ENCODE data around the gene TNS1.

- TF ChIP-seq CTCF (IDR thresholded peaks at IDR 0.05 in 2 of 3, conservative IDR thresholded peaks at IDR 0.05 in 1 of 3; ENCODE audit: insufficient read depth in 2 of 3, low read depth in 1 of 3, low read length in 3 of 3) (no peak), TAF1 (IDR thresholded peaks at IDR 0.05; ENCODE audit: control insufficient read depth, extremely low read depth, insufficient read depth, low read length, severe bottlenecking) (no peak), CBX8 (IDR thresholded peaks at IDR 0.05; ENCODE audit: borderline replicate concordance, extremely low read depth, low read depth, low read length, poor library complexity, severe bottlenecking) (no peak), ERF (CRISPR knock-in tag; IDR thresholded peaks at IDR 0.05) (no peak), CTBP1 (IDR thresholded peaks at IDR 0.05; ENCODE audit: borderline replicate concordance) (no peak), HNRNPUL1 (IDR thresholded peaks at IDR 0.05; ENCODE audit: low read length) (no peak), COPS2 (conservative IDR thresholded peaks at IDR 0.05) (no peak)
These were observed 30.8 kb downstream of the TNS1 start for GRCh38 chr2:217972037-217972436.

Measured in K562 (cell line).